T-helper 1 cell treated with Interleukin-12 subunit alpha and Interleukin-12 subunit beta and Interleukin-4 antibody, amounts not matched to agents 30 μg/mL and 1 μg/mL, for 36 hours (primary cell): ENCODE measurements around the gene NR6A1.
"Not testable (repeated sequence)": the region's sequence is repeated elsewhere in the genome, so short reads cannot be mapped to it uniquely, and the experiment has no call there.

ENCODE experiments used
- H3K27ac Mint-ChIP-seq: one replicate; pipeline ENCODE4 v1.8.0; 2021; ENCODE audit warnings: mild to moderate bottlenecking, mixed read lengths
- H3K27me3 Mint-ChIP-seq: one replicate; pipeline ENCODE4 v1.8.0; 2021; ENCODE audit warnings: low read depth, mixed read lengths
- H3K36me3 Mint-ChIP-seq: one replicate; pipeline ENCODE4 v1.8.0; 2021; ENCODE audit warnings: low read depth, mixed read lengths
- H3K4me1 Mint-ChIP-seq: one replicate; pipeline ENCODE4 v1.8.0; 2021; ENCODE audit warnings: low read depth, mixed read lengths
- H3K4me3 Mint-ChIP-seq: one replicate; pipeline ENCODE4 v1.8.0; 2021; ENCODE audit warnings: mild to moderate bottlenecking, moderate library complexity, mixed read lengths
- H3K9me3 Mint-ChIP-seq: one replicate; pipeline ENCODE4 v1.8.0; 2021; ENCODE audit warnings: mixed read lengths

Gene NR6A1

GRCh38 chr9:124743686-124744348 lies 27.3 kb downstream of the NR6A1 start:
- Mint-ChIP-seq H3K4me3 (no peak overlapping the region), H3K27me3 (peaks cover 11% of the 10 kb centered on the region), H3K9me3 (no peaks in the 10 kb centered on the region), H3K27ac (no peak overlapping the region), H3K36me3 (no peaks in the 10 kb centered on the region), H3K4me1 (no peaks in the 10 kb centered on the region)

- Mint-ChIP-seq H3K4me1 (no peaks in the 10 kb centered on the region), H3K27ac (no peak overlapping the region), H3K4me3 (no peak overlapping the region)
These were observed 28.2 kb downstream of the NR6A1 start for GRCh38 chr9:124742940-124743339.

DNA sequence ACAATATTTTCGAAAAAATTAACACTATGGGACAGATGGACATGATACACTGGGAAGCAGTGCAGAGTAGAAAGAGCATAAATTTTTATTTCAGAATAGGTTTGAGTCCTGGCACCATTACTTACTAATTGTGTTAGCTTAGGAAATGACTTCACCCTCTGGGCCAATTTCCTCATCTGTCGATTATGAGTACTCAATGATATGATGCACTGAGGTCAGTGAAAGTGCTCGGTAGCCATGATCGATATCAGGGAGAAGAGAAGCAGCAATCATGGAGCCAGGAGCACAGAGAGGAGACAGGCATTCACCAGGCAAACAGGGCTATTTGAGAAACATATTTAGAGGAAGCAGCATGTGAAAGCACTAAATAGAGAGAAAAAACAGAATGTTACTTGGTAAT lies 29.4 kb downstream of the NR6A1 start:
- Mint-ChIP-seq H3K4me1 (peaks cover 2% of the 10 kb centered on the region), H3K36me3 (no peaks in the 10 kb centered on the region), H3K27me3 (no peaks in the 10 kb centered on the region), H3K4me3 (no peak overlapping the region), H3K27ac (no peak overlapping the region), H3K9me3 (no peaks in the 10 kb centered on the region)

More at GRCh38 chr9:124742940-124743339, 28.2 kb downstream of the NR6A1 start:
- Mint-ChIP-seq H3K36me3 (no peaks in the 10 kb centered on the region), H3K9me3 (no peaks in the 10 kb centered on the region), H3K27me3 (peaks cover 7% of the 10 kb centered on the region)

DNA sequence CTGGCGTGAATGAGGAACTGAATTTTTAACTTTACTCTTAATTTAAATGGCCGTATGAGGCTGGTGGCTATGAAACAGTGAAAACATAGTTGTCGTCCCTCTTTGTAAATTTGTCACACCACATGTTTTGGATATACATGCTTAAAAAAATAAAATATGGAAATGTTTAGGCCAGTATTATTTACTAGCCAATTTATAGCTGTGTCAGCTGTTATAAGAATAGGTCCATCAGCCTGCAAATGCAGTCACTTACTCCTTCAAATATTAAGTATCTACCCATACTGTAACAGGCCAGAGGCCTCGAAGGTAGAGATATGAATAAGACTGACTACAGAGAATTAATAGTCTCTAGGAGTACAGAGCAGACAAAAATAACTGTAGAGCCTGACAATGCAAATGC lies 30.0 kb downstream of the NR6A1 start:
- peaks cover 2% of the 10 kb centered on the region for H3K4me1 Mint-ChIP-seq
- no peaks in the 10 kb centered on the region for H3K9me3 Mint-ChIP-seq
- no peaks in the 10 kb centered on the region for H3K36me3 Mint-ChIP-seq
- no peak overlapping the region for H3K4me3 Mint-ChIP-seq
- H3K27me3 Mint-ChIP-seq, result no peaks in the 10 kb centered on the region
- H3K27ac Mint-ChIP-seq, result no peak overlapping the region

DNA sequence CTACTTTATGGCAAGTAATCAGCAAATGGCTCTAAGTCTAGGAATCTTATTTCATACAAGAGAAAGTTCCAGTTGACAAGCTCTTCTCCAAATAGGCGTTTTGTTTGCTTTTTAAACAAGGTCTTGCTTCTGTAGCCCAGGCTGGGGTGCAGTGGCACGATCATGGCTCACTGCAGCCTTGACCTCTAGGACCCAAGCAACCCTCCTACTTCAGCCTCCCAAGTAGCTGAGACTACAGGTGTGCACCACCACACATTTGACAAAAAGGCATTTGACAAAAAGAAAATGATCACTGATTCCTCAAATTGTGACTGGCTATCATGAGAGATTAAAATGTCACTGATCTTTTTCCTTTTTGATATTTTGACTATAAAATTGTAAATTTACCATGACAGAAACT lies 31.8 kb downstream of the NR6A1 start:
- Mint-ChIP-seq H3K4me3 (no peak overlapping the region), H3K4me1 (peaks cover 6% of the 10 kb centered on the region), H3K27me3 (no peaks in the 10 kb centered on the region), H3K36me3 (no peaks in the 10 kb centered on the region), H3K9me3 (no peaks in the 10 kb centered on the region), H3K27ac (no peak overlapping the region)

DNA sequence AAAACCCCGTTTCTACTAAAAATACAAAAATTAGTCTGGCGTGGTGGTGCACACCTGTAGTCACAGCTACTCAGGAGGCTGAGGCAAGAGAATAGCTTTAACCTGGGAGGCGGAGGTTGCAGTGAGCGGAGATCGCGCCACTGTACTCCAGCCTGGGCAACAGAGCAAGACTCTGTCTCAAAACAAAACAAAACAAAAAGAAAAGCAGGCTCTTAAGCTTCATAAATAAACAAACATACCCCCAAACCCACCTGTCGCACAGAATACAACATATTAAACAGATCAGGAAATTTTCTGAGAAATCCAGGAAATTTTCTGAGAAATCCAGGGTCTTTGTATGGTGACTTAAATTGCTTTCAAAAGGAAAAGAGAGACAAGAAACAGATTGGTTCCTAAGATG lies 33.0 kb downstream of the NR6A1 start:
- not testable (repeated sequence) for H3K36me3 Mint-ChIP-seq, H3K9me3 Mint-ChIP-seq, H3K4me3 Mint-ChIP-seq, H3K4me1 Mint-ChIP-seq, H3K27ac Mint-ChIP-seq, H3K27me3 Mint-ChIP-seq

DNA sequence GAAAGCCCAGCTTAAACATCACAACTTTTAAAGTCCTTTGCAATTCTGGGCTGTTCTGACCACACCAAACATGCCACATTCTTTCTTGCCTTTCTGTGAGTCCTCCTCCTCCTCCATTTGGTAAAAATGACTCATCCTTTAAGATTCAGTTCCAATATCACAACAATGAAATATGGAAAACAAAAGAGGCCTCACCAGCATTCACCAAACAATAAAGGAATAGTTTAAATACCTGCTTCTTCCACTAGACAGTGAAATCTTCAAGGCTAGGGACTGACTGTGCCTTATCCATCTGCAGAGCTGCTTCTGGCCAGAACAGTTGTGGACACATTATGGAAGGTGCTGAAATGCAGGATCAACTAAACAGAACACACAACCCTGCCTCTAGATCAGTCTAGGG lies 36.0 kb downstream of the NR6A1 start:
- Mint-ChIP-seq H3K36me3 (no peaks in the 10 kb centered on the region), H3K27ac (no peak overlapping the region), H3K4me3 (no peak overlapping the region)

DNA sequence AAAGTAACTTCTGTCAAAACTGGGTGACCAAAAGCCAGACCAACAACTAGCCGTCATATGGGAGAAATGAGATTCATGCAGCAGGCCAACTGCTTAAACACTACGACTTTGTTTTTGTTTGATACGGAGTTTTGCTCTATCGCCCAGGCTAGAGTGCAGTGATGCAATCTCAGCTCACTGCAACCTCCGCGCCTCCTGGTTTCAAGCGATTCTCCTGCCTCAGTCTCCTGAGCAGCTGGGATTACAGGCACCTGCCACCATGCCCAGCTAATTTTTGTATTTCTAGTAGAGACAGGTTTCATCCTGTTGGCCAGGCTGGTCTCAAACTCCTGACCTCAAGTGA lies 36.4 kb downstream of the NR6A1 start:
- H3K27ac Mint-ChIP-seq, H3K4me3 Mint-ChIP-seq, H3K27me3 Mint-ChIP-seq, H3K9me3 Mint-ChIP-seq, H3K4me1 Mint-ChIP-seq, H3K36me3 Mint-ChIP-seq: not testable (repeated sequence)

More for the DNA sequence above, 36.0 kb downstream of the NR6A1 start:
- H3K4me1 Mint-ChIP-seq, result peaks cover 6% of the 10 kb centered on the region
- peaks cover 4% of the 10 kb centered on the region for H3K27me3 Mint-ChIP-seq
- no peaks in the 10 kb centered on the region for H3K9me3 Mint-ChIP-seq

DNA sequence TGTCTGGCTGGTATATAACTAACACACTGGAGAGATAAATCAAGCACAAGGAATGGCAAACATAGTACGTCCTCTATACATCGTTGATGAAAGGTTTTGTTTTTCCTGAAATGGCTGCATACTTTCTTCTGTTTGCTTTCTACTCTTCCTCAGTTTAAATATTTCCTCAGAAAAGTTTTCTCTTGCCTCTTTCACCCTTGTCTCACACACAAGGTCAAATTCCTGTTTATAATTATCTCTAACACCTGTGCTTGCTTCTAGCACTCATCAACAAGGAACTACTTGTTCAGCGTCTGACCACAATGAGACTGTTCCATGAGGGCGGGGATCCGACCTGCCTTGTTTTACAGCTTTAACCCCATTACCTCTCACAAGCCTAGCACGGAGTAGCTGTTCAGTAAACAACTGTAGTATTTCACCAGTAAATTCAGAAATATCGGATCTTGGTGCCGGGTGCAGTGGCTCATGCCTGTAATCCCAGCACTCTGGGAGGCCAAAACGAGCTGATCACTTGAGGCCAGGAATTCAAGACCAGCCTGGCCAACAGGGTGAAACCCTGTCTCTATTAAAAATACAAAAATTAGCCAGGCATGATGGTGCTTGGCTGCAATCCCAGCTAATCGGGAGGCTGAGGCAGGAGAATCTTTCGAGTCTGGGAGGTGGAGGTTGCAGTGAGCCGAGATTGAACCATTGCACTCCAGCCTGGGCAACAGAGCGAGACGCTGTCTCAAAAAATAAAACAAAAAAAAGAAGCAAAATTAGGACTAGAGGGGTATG lies 37.0 kb downstream of the NR6A1 start:
- Mint-ChIP-seq H3K36me3 (no peaks in the 10 kb centered on the region), H3K27ac (no peak overlapping the region), H3K27me3 (peaks cover 4% of the 10 kb centered on the region), H3K4me1 (peaks cover 6% of the 10 kb centered on the region), H3K4me3 (no peak overlapping the region), H3K9me3 (no peaks in the 10 kb centered on the region)

GRCh38 chr9:124730772-124731171 lies 40.3 kb downstream of the NR6A1 start:
- no peaks in the 10 kb centered on the region for H3K36me3 Mint-ChIP-seq
- no peaks in the 10 kb centered on the region for H3K9me3 Mint-ChIP-seq
- no peak overlapping the region for H3K27ac Mint-ChIP-seq
- peaks cover 8% of the 10 kb centered on the region for H3K27me3 Mint-ChIP-seq
- H3K4me3 Mint-ChIP-seq, result no peak overlapping the region
- peaks cover 4% of the 10 kb centered on the region for H3K4me1 Mint-ChIP-seq

- no peak overlapping the region for H3K4me3 Mint-ChIP-seq
- no peak overlapping the region for H3K27ac Mint-ChIP-seq
- H3K36me3 Mint-ChIP-seq, result no peaks in the 10 kb centered on the region
- H3K4me1 Mint-ChIP-seq, result no peaks in the 10 kb centered on the region
- H3K27me3 Mint-ChIP-seq, result peaks cover 8% of the 10 kb centered on the region
- no peaks in the 10 kb centered on the region for H3K9me3 Mint-ChIP-seq
These were observed 44.2 kb downstream of the NR6A1 start for GRCh38 chr9:124726886-124727285.

GRCh38 chr9:124725068-124725452 lies 46.1 kb downstream of the NR6A1 start:
- Mint-ChIP-seq H3K27me3 (peaks cover 5% of the 10 kb centered on the region), H3K36me3 (no peaks in the 10 kb centered on the region), H3K27ac (no peak overlapping the region), H3K9me3 (no peaks in the 10 kb centered on the region), H3K4me3 (no peak overlapping the region), H3K4me1 (no peaks in the 10 kb centered on the region)

DNA sequence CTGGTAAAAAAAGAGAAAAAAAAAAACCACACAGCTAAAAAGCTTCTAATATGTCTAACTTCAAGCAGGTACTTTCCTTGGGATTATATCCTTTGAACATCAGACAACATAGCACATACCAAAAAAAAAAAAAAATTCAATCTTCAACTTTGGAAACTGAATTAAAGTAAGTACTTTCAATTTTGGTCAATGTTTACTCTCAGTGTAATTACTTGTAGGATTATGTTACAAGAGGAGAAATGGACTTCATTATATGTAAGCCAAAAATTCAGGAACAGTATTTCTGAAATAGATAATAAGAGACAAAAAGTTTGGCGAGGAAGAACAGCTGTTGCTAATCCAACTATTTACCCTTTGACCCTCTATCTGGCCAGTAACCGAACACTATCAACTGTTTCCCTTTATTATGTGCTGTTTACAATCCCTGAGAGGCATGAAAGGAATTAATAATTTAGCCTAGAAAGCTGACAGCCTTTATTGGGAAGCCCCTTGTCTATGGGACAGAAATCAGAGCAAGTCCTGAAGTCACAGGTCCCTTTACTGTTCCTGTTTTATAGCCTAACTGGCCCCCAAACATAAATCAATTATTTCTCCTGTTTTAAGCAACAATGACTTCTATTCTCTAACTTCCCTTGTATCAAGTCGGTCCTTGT lies 46.6 kb downstream of the NR6A1 start:
- Mint-ChIP-seq H3K27ac (no peak overlapping the region), H3K36me3 (no peaks in the 10 kb centered on the region), H3K4me3 (no peak overlapping the region), H3K9me3 (no peaks in the 10 kb centered on the region), H3K4me1 (no peaks in the 10 kb centered on the region), H3K27me3 (peaks cover 5% of the 10 kb centered on the region)

DNA sequence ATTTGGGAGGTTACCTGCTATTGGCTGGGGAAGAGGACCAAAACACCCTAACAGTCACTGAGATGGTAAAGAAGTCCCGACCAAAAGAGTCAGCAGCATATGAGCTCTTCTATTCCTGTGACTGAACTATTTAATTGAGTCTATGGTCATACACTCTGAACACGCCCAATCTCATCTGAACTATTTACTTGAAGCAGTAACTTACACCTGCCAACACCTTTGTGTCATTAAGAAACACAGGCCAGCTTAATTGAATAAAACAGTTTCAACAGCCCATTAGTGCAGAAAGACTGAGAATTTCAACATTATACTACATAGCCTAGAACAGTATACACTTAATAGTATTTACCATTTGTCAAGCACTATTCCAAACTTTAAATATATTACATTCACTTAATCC lies 47.8 kb downstream of the NR6A1 start:
- Mint-ChIP-seq H3K27ac (no peak overlapping the region), H3K4me1 (no peaks in the 10 kb centered on the region), H3K4me3 (no peak overlapping the region), H3K9me3 (no peaks in the 10 kb centered on the region), H3K27me3 (peaks cover 5% of the 10 kb centered on the region), H3K36me3 (no peaks in the 10 kb centered on the region)
